HepG2 (cell line): ENCODE results near the gene GPR65. TPM values are rescaled to one million over a fixed set of nuclear protein-coding genes. Genes with fewer than 3 reads are reported as not detected.
A peak's percentile ranks its signal among the peaks of the same experiment; 100 is the strongest.

Source experiments
- DMAP1 ChIP-seq: IDR thresholded peaks from 2 replicates; pipeline ENCODE4 v1.6.1; 2016
- KLF12 ChIP-seq: sonication (generic); formaldehyde crosslinking; IDR thresholded peaks from 2 replicates; pipeline ENCODE4 v1.4.0; 2020; ENCODE audit warnings: missing genetic modification reagents, borderline replicate concordance
- PITX1 ChIP-seq: sonication (generic); formaldehyde crosslinking; IDR thresholded peaks from 2 replicates; pipeline ENCODE4 v1.5.1; 2020; ENCODE audit warnings: mild to moderate bottlenecking, missing genetic modification reagents
- polyA plus RNA-seq, 8 experiments: library from polyadenylated mRNA; depleted of rRNA in 3 of 8; stranded (reverse) in 7 of 8; unstranded in 1 of 8; fragments of >200 nt; fragmentation: Illumina TruSeq in 4 of 8; extraction: Trizol in 4 of 8; gene quantifications; 2 replicates each; pipeline versions ENCODE4 v1.2.1 to v1.2.3, GENCODE V29; 2011 to 2016; ENCODE audit warnings: low read depth in 4 of 8, missing spikeins in 1 of 8, mixed read lengths in 1 of 8; ENCODE audit not compliant: insufficient read depth in 1 of 8
- total RNA-seq, 5 experiments: library from RNA; depleted of rRNA; stranded (reverse); fragments of >200 nt; fragmentation: Illumina TruSeq; extraction: Trizol; gene quantifications; 2 replicates each; pipeline ENCODE4 v1.2.3, GENCODE V29; 2016; ENCODE audit warnings: low read depth in 1 of 5
- TF ChIP-seq, protein P1 (sequence below): sonication (generic); formaldehyde crosslinking; IDR thresholded peaks from 2 replicates; pipeline ENCODE4 v1.5.0; 2020; ENCODE audit warnings: mild to moderate bottlenecking, missing genetic modification reagents, borderline replicate concordance
- TF ChIP-seq, protein P2 (sequence below): IDR thresholded peaks from 2 replicates; pipeline ENCODE4 v1.4.0; 2020; ENCODE audit warnings: mild to moderate bottlenecking, missing genetic modification reagents
- TF ChIP-seq, protein P3 (sequence below): sonication (generic); formaldehyde crosslinking; IDR thresholded peaks from 2 replicates; pipeline ENCODE4 v1.4.0; 2020; ENCODE audit warnings: missing genetic modification reagents, mild to moderate bottlenecking, borderline replicate concordance
- TF ChIP-seq, protein P4 (sequence below): sonication (generic); formaldehyde crosslinking; IDR thresholded peaks from 2 replicates; pipeline ENCODE4 v1.4.0; 2020; ENCODE audit warnings: missing genetic modification reagents, mild to moderate bottlenecking, borderline replicate concordance

Gene GPR65
- total and polyA plus RNA-seq, 2 of the 13 experiments (the other 11 are each of a cell fraction or from before 2014, with no cell fraction given), result not detected

DNA sequence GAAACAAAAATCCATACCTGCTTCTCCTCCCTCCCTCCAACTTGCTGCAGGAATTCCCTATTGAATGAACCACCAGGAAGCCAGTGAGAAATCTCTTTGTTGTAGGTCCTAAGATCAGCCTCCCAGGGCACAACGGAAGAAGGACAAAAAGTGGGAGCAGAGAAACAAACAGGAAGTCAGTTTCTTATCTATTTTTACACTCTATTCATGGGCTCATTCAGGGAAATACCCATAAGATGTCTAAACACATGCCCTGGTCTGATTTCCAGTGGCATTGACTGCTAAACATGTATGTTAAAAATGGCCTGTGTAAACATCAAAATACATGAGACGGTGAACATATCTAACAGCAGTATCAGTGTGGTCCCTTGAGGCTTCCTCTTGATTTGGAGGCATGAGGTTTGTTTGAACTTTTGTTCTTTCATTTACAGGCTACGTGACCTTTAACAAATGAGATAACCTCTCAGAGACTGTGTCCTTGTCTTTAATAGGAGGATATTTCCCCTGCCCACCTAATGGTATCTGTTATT is 18.8 kb downstream of the GPR65 start (continued):
- TF ChIP-seq, protein P1, sequence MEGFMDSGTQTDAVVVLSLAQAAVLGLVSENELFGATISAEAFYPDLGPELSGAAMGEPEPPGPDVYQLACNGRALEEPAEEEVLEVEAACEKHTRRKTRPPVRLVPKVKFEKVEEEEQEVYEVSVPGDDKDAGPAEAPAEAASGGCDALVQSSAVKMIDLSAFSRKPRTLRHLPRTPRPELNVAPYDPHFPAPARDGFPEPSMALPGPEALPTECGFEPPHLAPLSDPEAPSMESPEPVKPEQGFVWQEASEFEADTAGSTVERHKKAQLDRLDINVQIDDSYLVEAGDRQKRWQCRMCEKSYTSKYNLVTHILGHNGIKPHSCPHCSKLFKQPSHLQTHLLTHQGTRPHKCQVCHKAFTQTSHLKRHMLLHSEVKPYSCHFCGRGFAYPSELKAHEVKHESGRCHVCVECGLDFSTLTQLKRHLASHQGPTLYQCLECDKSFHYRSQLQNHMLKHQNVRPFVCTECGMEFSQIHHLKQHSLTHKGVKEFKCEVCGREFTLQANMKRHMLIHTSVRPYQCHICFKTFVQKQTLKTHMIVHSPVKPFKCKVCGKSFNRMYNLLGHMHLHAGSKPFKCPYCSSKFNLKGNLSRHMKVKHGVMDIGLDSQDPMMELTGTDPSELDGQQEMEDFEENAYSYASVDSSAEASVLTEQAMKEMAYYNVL, result peak; percentile 85; the same call in 1 of the 2 replicates
- TF ChIP-seq, protein P2, sequence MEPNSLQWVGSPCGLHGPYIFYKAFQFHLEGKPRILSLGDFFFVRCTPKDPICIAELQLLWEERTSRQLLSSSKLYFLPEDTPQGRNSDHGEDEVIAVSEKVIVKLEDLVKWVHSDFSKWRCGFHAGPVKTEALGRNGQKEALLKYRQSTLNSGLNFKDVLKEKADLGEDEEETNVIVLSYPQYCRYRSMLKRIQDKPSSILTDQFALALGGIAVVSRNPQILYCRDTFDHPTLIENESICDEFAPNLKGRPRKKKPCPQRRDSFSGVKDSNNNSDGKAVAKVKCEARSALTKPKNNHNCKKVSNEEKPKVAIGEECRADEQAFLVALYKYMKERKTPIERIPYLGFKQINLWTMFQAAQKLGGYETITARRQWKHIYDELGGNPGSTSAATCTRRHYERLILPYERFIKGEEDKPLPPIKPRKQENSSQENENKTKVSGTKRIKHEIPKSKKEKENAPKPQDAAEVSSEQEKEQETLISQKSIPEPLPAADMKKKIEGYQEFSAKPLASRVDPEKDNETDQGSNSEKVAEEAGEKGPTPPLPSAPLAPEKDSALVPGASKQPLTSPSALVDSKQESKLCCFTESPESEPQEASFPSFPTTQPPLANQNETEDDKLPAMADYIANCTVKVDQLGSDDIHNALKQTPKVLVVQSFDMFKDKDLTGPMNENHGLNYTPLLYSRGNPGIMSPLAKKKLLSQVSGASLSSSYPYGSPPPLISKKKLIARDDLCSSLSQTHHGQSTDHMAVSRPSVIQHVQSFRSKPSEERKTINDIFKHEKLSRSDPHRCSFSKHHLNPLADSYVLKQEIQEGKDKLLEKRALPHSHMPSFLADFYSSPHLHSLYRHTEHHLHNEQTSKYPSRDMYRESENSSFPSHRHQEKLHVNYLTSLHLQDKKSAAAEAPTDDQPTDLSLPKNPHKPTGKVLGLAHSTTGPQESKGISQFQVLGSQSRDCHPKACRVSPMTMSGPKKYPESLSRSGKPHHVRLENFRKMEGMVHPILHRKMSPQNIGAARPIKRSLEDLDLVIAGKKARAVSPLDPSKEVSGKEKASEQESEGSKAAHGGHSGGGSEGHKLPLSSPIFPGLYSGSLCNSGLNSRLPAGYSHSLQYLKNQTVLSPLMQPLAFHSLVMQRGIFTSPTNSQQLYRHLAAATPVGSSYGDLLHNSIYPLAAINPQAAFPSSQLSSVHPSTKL (CRISPR knock-in tag), result peak; percentile 67
- TF ChIP-seq DMAP1 (CRISPR knock-in tag) (0 out of 2 replicates have a peak, but pooled peaks have one; percentile 9), KLF12 (no peak), PITX1 (CRISPR knock-in tag) (no peak)
- TF ChIP-seq, protein P3, sequence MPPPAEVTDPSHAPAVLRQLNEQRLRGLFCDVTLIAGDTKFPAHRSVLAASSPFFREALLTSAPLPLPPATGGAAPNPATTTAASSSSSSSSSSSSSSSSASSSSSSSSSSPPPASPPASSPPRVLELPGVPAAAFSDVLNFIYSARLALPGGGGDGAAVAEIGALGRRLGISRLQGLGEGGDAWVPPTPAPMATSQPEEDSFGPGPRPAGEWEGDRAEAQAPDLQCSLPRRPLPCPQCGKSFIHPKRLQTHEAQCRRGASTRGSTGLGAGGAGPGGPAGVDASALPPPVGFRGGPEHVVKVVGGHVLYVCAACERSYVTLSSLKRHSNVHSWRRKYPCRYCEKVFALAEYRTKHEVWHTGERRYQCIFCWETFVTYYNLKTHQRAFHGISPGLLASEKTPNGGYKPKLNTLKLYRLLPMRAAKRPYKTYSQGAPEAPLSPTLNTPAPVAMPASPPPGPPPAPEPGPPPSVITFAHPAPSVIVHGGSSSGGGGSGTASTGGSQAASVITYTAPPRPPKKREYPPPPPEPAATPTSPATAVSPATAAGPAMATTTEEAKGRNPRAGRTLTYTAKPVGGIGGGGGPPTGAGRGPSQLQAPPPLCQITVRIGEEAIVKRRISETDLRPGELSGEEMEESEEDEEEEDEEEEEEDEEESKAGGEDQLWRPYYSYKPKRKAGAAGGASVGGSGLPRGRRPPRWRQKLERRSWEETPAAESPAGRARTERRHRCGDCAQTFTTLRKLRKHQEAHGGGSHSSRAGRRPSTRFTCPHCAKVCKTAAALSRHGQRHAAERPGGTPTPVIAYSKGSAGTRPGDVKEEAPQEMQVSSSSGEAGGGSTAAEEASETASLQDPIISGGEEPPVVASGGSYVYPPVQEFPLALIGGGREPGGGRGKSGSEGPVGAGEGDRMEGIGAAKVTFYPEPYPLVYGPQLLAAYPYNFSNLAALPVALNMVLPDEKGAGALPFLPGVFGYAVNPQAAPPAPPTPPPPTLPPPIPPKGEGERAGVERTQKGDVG (CRISPR knock-in tag), result no peak
- TF ChIP-seq, protein P4, sequence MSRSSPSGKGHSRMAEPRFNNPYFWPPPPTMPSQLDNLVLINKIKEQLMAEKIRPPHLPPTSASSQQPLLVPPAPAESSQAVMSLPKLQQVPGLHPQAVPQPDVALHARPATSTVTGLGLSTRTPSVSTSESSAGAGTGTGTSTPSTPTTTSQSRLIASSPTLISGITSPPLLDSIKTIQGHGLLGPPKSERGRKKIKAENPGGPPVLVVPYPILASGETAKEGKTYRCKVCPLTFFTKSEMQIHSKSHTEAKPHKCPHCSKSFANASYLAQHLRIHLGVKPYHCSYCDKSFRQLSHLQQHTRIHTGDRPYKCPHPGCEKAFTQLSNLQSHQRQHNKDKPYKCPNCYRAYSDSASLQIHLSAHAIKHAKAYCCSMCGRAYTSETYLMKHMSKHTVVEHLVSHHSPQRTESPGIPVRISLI, result 0 out of 2 replicates have a peak, but pooled peaks have one; percentile 1
